Fibroblast of villous mesenchyme (primary cell): ENCODE results near the gene ATP11A. TPM values are rescaled to one million over a fixed set of nuclear protein-coding genes. Genes with fewer than 3 reads are reported as not detected.

Experiments
- DNase-seq: peaks from one replicate; pipeline ENCODE4 v3.0.0-alpha.2; 2010; ENCODE audit warnings: low read depth
- H3K4me3 ChIP-seq: 2 replicates; pipeline ENCODE4 v1.5.1; 2011; ENCODE audit warnings: low read depth, mild to moderate bottlenecking, low read length
- CTCF ChIP-seq: IDR thresholded peaks from 2 replicates; pipeline ENCODE4 v1.5.1; 2012; ENCODE audit warnings: low read depth, mild to moderate bottlenecking, low read length; ENCODE audit not compliant: insufficient read depth
- total RNA-seq: library from RNA; depleted of rRNA; stranded (reverse); fragments of >200 nt; gene quantifications from 2 replicates; pipeline ENCODE4 v1.2.3, GENCODE V29; 2012

ATP11A gene
- 5.8 and 6.9 TPM in 2 replicates for total RNA-seq

GRCh38 chr13:112689303-112690245 lies at the start of gene ATP11A:
TSS of gene ATP11A (plus strand) at chr13:112690038. CDS start at chr13:112690417, 379 bp downstream.
- H3K4me3 ChIP-seq: peak within 1 kb of the TSS; percentile 76
- TF ChIP-seq CTCF: peak; percentile 4
- peak; percentile 92 for DNase-seq

GRCh38 chr13:112641456-112642089 lies 48.3 kb upstream of the ATP11A start:
- no peak for TF ChIP-seq CTCF
- DNase-seq: no peak
- no peak overlapping the region for H3K4me3 ChIP-seq

DNA sequence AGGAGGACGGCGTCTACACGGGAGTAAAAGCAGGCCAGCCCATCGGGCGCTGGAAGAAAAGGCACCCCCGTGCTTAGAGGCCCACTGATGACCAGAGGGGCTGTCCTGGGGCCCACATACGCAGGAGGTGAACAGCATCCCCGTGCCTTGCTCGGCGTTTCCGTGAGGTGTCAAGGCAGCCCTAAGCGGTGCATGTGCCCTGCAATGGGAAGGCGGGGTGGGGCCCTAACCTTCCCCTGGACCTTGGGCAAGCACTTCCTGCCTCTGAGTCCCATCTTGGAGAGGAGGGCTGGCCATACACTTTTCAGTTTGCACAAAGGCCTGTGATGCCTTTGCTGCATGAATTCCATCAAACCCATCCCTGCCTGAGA lies 47.8 kb upstream of the ATP11A start:
- no peak for DNase-seq
- no peak overlapping the region for H3K4me3 ChIP-seq
- TF ChIP-seq CTCF: no peak

DNA sequence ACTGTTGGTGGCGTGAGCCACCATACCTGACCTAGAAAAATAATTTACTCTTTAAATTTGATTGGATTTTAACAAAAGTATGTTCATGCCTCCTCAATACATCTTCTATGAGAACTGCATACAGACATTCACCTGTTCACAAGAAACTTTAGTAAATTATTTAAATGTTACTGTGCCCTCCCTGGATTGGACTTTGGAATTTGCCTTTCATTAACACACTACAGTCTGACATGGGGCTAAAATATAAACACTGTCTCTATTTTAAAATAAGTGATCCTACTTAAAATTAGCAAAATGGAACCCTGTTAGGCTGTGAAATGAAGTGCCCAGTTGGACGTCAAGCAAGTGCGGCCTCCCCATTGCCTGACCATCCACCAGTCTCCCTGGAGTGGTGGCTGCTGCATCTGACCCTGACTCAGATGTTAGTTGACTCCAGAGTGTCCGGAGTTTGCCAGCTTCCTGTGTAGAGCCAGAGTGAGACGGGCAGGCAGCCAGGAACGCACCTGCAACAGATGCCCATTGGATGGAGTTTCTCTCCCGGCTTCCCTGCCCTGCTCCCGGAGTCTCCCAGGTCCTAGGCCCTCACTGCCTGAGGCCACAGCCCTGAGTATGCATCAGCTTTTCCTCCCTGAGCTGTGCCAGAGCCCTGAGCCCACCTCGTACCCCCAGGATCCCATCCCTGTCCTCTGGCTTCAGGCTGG lies 45.9 kb upstream of the ATP11A start:
- H3K4me3 ChIP-seq: no peak overlapping the region
- no peak for TF ChIP-seq CTCF
- DNase-seq: no peak

DNA sequence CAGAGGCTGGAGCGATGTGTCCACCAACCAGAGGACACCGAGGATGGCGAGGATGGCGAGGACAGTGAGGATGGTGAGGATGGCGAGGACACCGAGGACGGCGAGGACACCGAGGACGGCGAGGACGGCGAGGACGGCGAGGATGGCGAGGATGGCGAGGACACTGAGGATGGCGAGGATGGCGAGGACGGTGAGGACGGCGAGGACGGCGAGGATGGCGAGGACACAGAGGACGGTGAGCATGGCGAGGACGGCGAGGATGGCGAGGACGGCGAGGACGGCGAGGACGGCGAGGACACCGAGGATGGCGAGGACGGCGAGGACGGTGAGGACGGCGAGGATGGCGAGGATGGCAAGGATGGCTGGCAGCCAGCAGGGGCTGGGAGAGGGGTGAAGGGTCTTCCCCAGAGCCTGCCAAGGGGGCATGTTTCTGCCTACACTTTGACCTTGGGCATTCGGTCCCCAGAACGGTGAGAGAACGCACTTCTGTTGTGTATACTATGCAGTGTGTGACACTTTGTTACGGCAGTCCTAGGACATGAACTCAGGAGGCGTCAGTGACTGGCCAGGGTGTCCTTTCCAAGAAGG lies 44.4 kb upstream of the ATP11A start:
- no peak overlapping the region for H3K4me3 ChIP-seq
- no peak for TF ChIP-seq CTCF
- no peak for DNase-seq

GRCh38 chr13:112647256-112647655 lies 42.6 kb upstream of the ATP11A start:
- no peak for TF ChIP-seq CTCF

More at GRCh38 chr13:112647256-112647655, 42.6 kb upstream of the ATP11A start:
- DNase-seq: no peak
- no peak overlapping the region for H3K4me3 ChIP-seq
